ENCODE data around the gene TNFRSF1A. TPM values are rescaled to one million over a fixed set of nuclear protein-coding genes. Genes with fewer than 3 reads are reported as not detected.

The TNFRSF1A gene
- total RNA-seq, 1 experiment from 2014 or later = 59.9 TPM

DNA sequence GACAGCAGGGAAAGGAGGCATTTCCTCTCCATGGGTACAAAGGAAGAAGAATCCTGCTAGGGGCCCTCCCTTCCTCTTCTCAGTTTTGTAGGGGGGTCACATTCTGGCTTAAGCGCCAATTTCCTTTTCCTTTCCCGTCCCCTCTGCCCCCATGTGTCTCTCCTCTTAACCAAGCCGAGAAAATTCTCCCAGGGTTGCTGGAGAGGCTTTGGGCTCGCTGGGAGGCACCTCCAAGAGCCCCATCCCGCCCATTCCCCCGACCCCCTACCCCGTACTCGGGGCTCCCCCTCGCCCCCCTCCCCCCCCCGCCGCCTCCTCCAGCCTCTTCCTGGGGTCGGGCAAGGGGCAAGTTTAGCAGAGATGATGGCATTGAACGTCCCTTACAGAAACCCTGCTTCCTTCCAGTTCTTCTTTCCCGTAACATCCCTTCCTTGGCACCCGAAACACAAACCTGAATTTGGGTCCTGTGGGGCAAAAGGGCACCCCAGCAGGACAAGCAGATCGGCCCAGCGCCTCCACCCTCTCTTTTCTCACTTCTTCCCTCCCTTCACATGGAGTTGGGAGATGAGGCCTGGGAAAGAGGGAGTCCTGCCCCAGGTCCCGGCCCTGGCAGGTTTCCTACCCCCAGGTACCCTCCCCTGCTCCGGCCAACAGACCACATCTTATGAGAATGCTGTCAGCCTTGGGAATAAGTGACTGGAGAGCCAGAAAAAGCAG is 17.7 kb downstream of the TNFRSF1A start:
- Histone ChIP-seq H3K27me3 (ENCODE audit: insufficient read depth, low read length) (no peaks in the 10 kb centered on the region), H2BK5ac (ENCODE audit: insufficient read length, low read length) (no peak overlapping the region), H4K20me1 (ENCODE audit: control insufficient read depth, insufficient read depth, insufficient read length) (no peaks in the 10 kb centered on the region), H3K9me3 (ENCODE audit: control insufficient read depth, low read depth, low read length) (no peaks in the 10 kb centered on the region), H2BK12ac (ENCODE audit: insufficient read length, low read depth, low read length) (no peak overlapping the region), H3K9ac (ENCODE audit: extremely low read depth, insufficient read length, low read length) (no peak overlapping the region), H3K4me2 (ENCODE audit: insufficient read depth, insufficient read length, low read length) (peak overlapping the region; percentile 43), H3K23me2 (ENCODE audit: insufficient read length, low read depth, low read length, poor library complexity, severe bottlenecking) (no peaks in the 10 kb centered on the region), H2BK20ac (ENCODE audit: low read depth, low read length, poor library complexity, severe bottlenecking) (no peak overlapping the region), H2BK120ac (ENCODE audit: low read depth, low read length, poor library complexity, severe bottlenecking) (no peak overlapping the region), H4K5ac (ENCODE audit: insufficient read length, low read depth, low read length) (no peak overlapping the region), H2AFZ (ENCODE audit: low read length) (no peak overlapping the region), H3T11ph (ENCODE audit: low read length) (no peak overlapping the region), H3K14ac (ENCODE audit: insufficient read depth, low read length) (peak overlapping the region; percentile 62; the same call in 1 of the 2 replicates), H2BK15ac (ENCODE audit: low read depth, low read length) (no peak overlapping the region), H3K18ac (ENCODE audit: insufficient read length, low read depth, low read length) (no peak overlapping the region), H3K4ac (ENCODE audit: low read depth, low read length) (no peak overlapping the region), H4K8ac (replicated peaks; ENCODE audit: insufficient read length, low read depth, low read length) (no peak overlapping the region), H3K4me1 (ENCODE audit: insufficient read depth, low read length) (peaks cover 17% of the 10 kb centered on the region; the same call in 1 of the 2 replicates), H4K91ac (ENCODE audit: insufficient read length, low read depth, low read length) (no peak overlapping the region), H3K27ac (ENCODE audit: insufficient read length, low read depth, low read length) (peak overlapping the region; percentile 37), H3K23ac (ENCODE audit: insufficient read length, low read depth, low read length) (no peak overlapping the region), H3K79me2 (ENCODE audit: insufficient read depth, low read length) (no peaks in the 10 kb centered on the region), H2AK5ac (ENCODE audit: insufficient read length, low read length) (no peak overlapping the region), H3K56ac (ENCODE audit: insufficient read length, low read depth, low read length) (no peak overlapping the region), H3K79me1 (ENCODE audit: insufficient read depth, low read depth, low read length, poor library complexity, severe bottlenecking) (no peaks in the 10 kb centered on the region)
- no CpG with 5 or more reads among the region's 19 CpGs for WGBS (ENCODE audit: extremely low coverage, insufficient read length, low lambda C conversion rate)
- DNase-seq = no peak
- Mint-ChIP-seq H3K4me3 (peak overlapping the region; percentile 27 to 68), H3K9me3 (no peaks in the 10 kb centered on the region), H3K27ac (peak overlapping the region; percentile 97 to 98 (median 97)), H3K27me3 (ENCODE audit: low read depth) (no peaks in the 10 kb centered on the region), H3K36me3 (ENCODE audit: insufficient read depth in 1 of 3, low read depth in 3 of 3) (peaks cover 15 to 46% (median 36%) of the 10 kb centered on the region in 3 experiments; a peak in 6 of 7 replicates), H3K4me1 (peaks cover 64 to 72% of the 10 kb centered on the region in 2 experiments)
- no peak for TF ChIP-seq CTCF (conservative IDR thresholded peaks at IDR 0.05)

Data from H9 (cell line).